Esophagus squamous epithelium (tissue), 5 donors: ENCODE measurements around the gene MPL. TPM values are rescaled to one million over a fixed set of nuclear protein-coding genes. Genes with fewer than 3 reads are reported as not detected.
A peak's percentile ranks its signal among the peaks of the same experiment; 100 is the strongest.

Source experiments
- DNase-seq: peaks from one replicate; lab custom pipeline; 2025; lab: John Stamatoyannopoulos, UW
- H3K27ac ChIP-seq, 4 donors: fragments of 200-600 bp; sonication (generic); one replicate each; pipeline ENCODE4 v1.5.1; 2016 to 2019; ENCODE audit warnings: mild to moderate bottlenecking in 1 of 4
- H3K27me3 ChIP-seq, 4 donors: fragments of 200-600 bp; sonication (generic); 1 replicate in 3 of 4; 2 replicates in 1 of 4; pipeline versions ENCODE4 v1.5.1 to v1.6.0; 2017 to 2021; ENCODE audit warnings: antibody characterized with exemption in 1 of 4
- H3K36me3 ChIP-seq, 3 donors: fragments of 200-600 bp; sonication (generic); one replicate each; pipeline ENCODE4 v1.5.1; 2016 to 2019
- H3K4me1 ChIP-seq, 3 donors: fragments of 200-600 bp; sonication (generic); one replicate each; pipeline ENCODE4 v1.5.1; 2017 to 2019
- H3K4me3 ChIP-seq, 4 donors: fragments of 200-600 bp; sonication (generic); 1 replicate in 3 of 4; 2 replicates in 1 of 4; pipeline ENCODE4 v1.5.1; 2016 to 2019; ENCODE audit warnings: mild to moderate bottlenecking in 2 of 4, moderate library complexity in 1 of 4
- H3K9me3 ChIP-seq, 3 donors: fragments of 200-600 bp; sonication (generic); one replicate each; pipeline ENCODE4 v1.5.1; 2016 to 2019
- CTCF ChIP-seq, 6 experiments: fragments of 450-650 bp in 4 of 6; fragments of 200-600 bp in 2 of 6; sonication (generic) in 2 of 6; IDR thresholded peaks; one replicate each; pipeline ENCODE4 v1.5.1; 2016 to 2019; ENCODE audit warnings: antibody characterized with exemption in 6 of 6, mild to moderate bottlenecking in 4 of 6, moderate library complexity in 4 of 6
- POLR2A ChIP-seq, 4 donors: fragments of 450-650 bp; IDR thresholded peaks; one replicate each; pipeline ENCODE4 v1.6.1; 2017; ENCODE audit warnings: antibody characterized with exemption in 4 of 4, mild to moderate bottlenecking in 4 of 4, moderate library complexity in 3 of 4
- WGBS, 2 donors: methylation state at CpG; one replicate each; pipeline ENCODE4 v1.1.5; 2018; 5-methylcytosine and 5-hydroxymethylcytosine counted together
- intact Hi-C: fragments of 100-400 bp; cut with DNase I; formaldehyde crosslinking; loops from one replicate; pipeline ENCODE4 v1.15.0; 2022
- total RNA-seq, 4 donors: library from RNA; depleted of rRNA; stranded (reverse); fragments of >200 nt; gene quantifications; one replicate each; pipeline ENCODE4 v1.1.0, GENCODE V29; 2016
- donor health status: DM: yes; HTN: yes; CAD: no.

MPL gene
- total RNA-seq, 4 donors from 2014 or later = not detected

DNA sequence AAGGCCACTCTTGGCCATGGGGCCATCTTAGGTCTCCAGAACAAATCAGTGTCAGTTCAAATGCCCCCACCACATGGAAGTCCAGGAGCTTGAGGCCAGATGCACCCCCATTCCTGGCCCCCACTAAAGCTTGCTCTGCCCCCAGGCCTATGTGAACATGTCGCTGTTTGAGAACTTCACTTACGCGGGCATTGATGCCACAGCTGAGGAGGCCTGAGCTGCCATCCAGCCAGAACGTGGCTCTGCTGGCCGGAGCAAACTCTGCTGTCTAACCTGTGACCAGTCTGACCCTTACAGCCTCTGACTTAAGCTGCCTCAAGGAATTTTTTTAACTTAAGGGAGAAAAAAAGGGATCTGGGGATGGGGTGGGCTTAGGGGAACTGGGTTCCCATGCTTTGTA, 15.1 kb upstream of the MPL start:
- no peak for DNase-seq
- H3K4me3 ChIP-seq = no peak overlapping the region
- WGBS, 2 donors = 84 to 85% methylated on average over 4 to 5 of the region's 5 CpGs
- H3K27me3 ChIP-seq = no peaks in the 10 kb centered on the region
- TF ChIP-seq POLR2A (IDR thresholded peaks at IDR 0.05) = no peak
- no peak for TF ChIP-seq CTCF (IDR thresholded peaks at IDR 0.05)
- intact Hi-C loops = no loop called here
- H3K9me3 ChIP-seq = peaks cover 0 to 12% (median 0%) of the 10 kb centered on the region in 3 donors
- no peaks in the 10 kb centered on the region for H3K4me1 ChIP-seq
- H3K36me3 ChIP-seq = peaks cover 0 to 7% (median 0%) of the 10 kb centered on the region in 3 donors
- no peak overlapping the region for H3K27ac ChIP-seq

- WGBS, 2 donors = 84 to 93% methylated on average over 1 of the region's 1 CpG
- Histone ChIP-seq H3K27me3 (no peaks in the 10 kb centered on the region), H3K27ac (no peak overlapping the region), H3K4me1 (peaks cover 2 to 4% (median 2%) of the 10 kb centered on the region in 3 donors), H3K36me3 (peaks cover 0 to 7% (median 0%) of the 10 kb centered on the region in 3 donors), H3K9me3 (peaks cover 0 to 12% (median 0%) of the 10 kb centered on the region in 3 donors), H3K4me3 (no peak overlapping the region)
- no peak for DNase-seq
- TF ChIP-seq CTCF (IDR thresholded peaks at IDR 0.05) (no peak), POLR2A (IDR thresholded peaks at IDR 0.05) (no peak)
- intact Hi-C loops = no loop called here
Observed at GRCh38 chr1:43324810-43325209, 12.8 kb upstream of the MPL start.

- H3K9me3 ChIP-seq = peaks cover 0 to 12% (median 0%) of the 10 kb centered on the region in 3 donors
- H3K27ac ChIP-seq = no peak overlapping the region
- no peaks in the 10 kb centered on the region for H3K27me3 ChIP-seq
- H3K4me1 ChIP-seq = peaks cover 8 to 9% (median 8%) of the 10 kb centered on the region in 3 donors
- intact Hi-C loops = no loop called here
- DNase-seq = no peak
- no peak for TF ChIP-seq CTCF (IDR thresholded peaks at IDR 0.05)
- TF ChIP-seq POLR2A (IDR thresholded peaks at IDR 0.05) = no peak
- peaks cover 0 to 7% (median 0%) of the 10 kb centered on the region in 3 donors for H3K36me3 ChIP-seq
- no peak overlapping the region for H3K4me3 ChIP-seq
Observed at GRCh38 chr1:43325381-43325780, 12.2 kb upstream of the MPL start.

GRCh38 chr1:43327549-43328292, 9.9 kb upstream of the MPL start:
- peaks cover 0 to 12% (median 0%) of the 10 kb centered on the region in 3 donors for H3K9me3 ChIP-seq
- H3K36me3 ChIP-seq = no peaks in the 10 kb centered on the region
- peaks cover 10 to 12% (median 11%) of the 10 kb centered on the region in 3 donors for H3K4me1 ChIP-seq
- no peak for DNase-seq
- H3K4me3 ChIP-seq = no peak overlapping the region
- H3K27me3 ChIP-seq = no peaks in the 10 kb centered on the region
- WGBS, 2 donors = 86 to 89% methylated on average over 1 of the region's 1 CpG
- no peak overlapping the region for H3K27ac ChIP-seq
- TF ChIP-seq POLR2A (IDR thresholded peaks at IDR 0.05) (no peak), CTCF (IDR thresholded peaks at IDR 0.05) (no peak)
- intact Hi-C loops = no loop called here

GRCh38 chr1:43329995-43330751, 7.4 kb upstream of the MPL start:
- no peak overlapping the region for H3K4me3 ChIP-seq
- no peak for DNase-seq
- no peaks in the 10 kb centered on the region for H3K27me3 ChIP-seq
- H3K36me3 ChIP-seq = no peaks in the 10 kb centered on the region
- peaks cover 0 to 7% (median 0%) of the 10 kb centered on the region in 3 donors for H3K9me3 ChIP-seq
- WGBS, 2 donors = 33 to 37% methylated on average over 1 to 4 of the region's 6 CpGs
- intact Hi-C loops = no loop called here
- H3K27ac ChIP-seq = peak overlapping the region in 3 of 4 donors; percentile 32 to 55 (median 34)
- peaks cover 10 to 12% (median 11%) of the 10 kb centered on the region in 3 donors for H3K4me1 ChIP-seq
- TF ChIP-seq POLR2A (IDR thresholded peaks at IDR 0.05) (no peak), CTCF (IDR thresholded peaks at IDR 0.05) (no peak)
